22Rv1 (cell line): ENCODE results near the gene CECR2.

ENCODE experiments used
- ZFX ChIP-seq: fragments of 450-650 bp; IDR thresholded peaks from 2 replicates; pipeline ENCODE4 v1.6.1; 2017; ENCODE audit warnings: antibody characterized with exemption, borderline replicate concordance
- TF ChIP-seq, protein P1 (sequence below): fragments of 450-650 bp; IDR thresholded peaks from 2 replicates; pipeline ENCODE4 v1.5.1; 2017; ENCODE audit warnings: mild to moderate bottlenecking

DNA sequence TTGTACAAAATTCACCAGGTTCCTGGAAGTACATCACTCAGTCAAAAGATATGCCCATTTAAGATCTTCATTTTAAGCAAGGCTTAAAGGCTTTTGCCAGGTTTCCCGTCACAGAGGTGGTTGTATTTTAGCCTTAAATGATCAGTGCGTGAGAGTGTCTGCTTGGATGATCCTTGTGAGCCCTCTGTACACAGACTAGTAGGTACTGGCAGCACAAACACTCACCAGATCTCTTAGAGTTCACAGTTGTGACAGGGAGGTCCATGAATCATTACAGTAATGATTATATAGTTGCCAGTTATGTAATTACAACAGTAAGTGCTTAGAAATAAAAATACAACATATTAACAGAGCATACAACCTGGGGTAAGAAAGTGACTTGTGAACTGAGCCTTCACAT is 109.9 kb downstream of the CECR2 start:
- TF ChIP-seq, protein P1, sequence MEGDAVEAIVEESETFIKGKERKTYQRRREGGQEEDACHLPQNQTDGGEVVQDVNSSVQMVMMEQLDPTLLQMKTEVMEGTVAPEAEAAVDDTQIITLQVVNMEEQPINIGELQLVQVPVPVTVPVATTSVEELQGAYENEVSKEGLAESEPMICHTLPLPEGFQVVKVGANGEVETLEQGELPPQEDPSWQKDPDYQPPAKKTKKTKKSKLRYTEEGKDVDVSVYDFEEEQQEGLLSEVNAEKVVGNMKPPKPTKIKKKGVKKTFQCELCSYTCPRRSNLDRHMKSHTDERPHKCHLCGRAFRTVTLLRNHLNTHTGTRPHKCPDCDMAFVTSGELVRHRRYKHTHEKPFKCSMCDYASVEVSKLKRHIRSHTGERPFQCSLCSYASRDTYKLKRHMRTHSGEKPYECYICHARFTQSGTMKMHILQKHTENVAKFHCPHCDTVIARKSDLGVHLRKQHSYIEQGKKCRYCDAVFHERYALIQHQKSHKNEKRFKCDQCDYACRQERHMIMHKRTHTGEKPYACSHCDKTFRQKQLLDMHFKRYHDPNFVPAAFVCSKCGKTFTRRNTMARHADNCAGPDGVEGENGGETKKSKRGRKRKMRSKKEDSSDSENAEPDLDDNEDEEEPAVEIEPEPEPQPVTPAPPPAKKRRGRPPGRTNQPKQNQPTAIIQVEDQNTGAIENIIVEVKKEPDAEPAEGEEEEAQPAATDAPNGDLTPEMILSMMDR, result no peak
- TF ChIP-seq ZFX, result no peak
